ENCODE measurements around the gene LRMDA.

DNA sequence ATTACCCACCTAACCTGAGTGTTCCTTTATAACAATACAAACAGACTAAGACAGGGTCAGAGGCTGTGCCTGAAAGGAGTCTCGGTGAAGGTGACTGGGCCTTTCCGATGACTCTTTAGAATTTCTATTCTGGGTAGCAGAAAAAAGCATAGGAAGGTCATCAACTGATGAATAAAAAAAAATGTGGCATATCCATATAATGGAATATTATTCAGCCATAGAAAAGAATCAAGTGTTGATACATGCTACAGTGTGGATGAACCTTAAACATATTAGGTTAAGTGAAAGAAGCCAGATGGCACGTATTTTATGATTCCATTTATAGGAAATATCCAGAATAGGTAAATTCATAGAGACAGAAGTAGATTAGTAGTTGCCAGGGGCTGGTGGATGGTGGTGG is 83.4 kb downstream of the LRMDA start:
- TF ChIP-seq POLR2AphosphoS5 (IDR thresholded peaks at IDR 0.05; ENCODE audit: insufficient read depth, low read depth, low read length) (no peak), CTCF (IDR thresholded peaks at IDR 0.05; ENCODE audit: extremely low read depth in 1 of 2, insufficient read depth in 1 of 2, low read depth in 1 of 2, low read length in 2 of 2) (no peak), POLR2A (IDR thresholded peaks at IDR 0.05; ENCODE audit: low read depth, low read length) (no peak)
